Heart right ventricle (tissue), 16 donors: ENCODE results near the gene DUSP23. TPM values are rescaled to one million over a fixed set of nuclear protein-coding genes. Genes with fewer than 3 reads are reported as not detected.

Experiments
- ATAC-seq, 8 donors: fragments of 200-7000 bp; cut with Tn5 transposase; one replicate each; pipeline ENCODE4 v1.9.1; 2020; ENCODE audit warnings: mild to moderate bottlenecking in 8 of 8, moderate library complexity in 8 of 8, moderate number of reproducible peaks in 1 of 8
- DNase-seq, 2 donors: peaks; one replicate each; pipeline ENCODE4 v3.0.0-alpha.2; 2020
- H3K27ac ChIP-seq, 10 donors: fragments of 200-600 bp; sonication (generic) in 2 of 10; one replicate each; pipeline versions ENCODE4 v1.5.0 to v1.8.0; 2020 to 2022; ENCODE audit warnings: mild to moderate bottlenecking in 3 of 10
- H3K27me3 ChIP-seq, 7 donors: fragments of 200-600 bp; one replicate each; pipeline ENCODE4 v1.8.0; 2021 to 2022; ENCODE audit warnings: mild to moderate bottlenecking in 2 of 7
- H3K36me3 ChIP-seq, 9 donors: fragments of 200-600 bp; sonication (generic) in 1 of 9; one replicate each; pipeline versions ENCODE4 v1.5.0 to v1.8.0; 2020 to 2022; ENCODE audit warnings: mild to moderate bottlenecking in 2 of 9
- H3K4me1 ChIP-seq, 9 donors: fragments of 200-600 bp; sonication (generic) in 1 of 9; one replicate each; pipeline versions ENCODE4 v1.5.0 to v1.8.0; 2020 to 2022; ENCODE audit warnings: mild to moderate bottlenecking in 4 of 9
- H3K4me3 ChIP-seq, 10 donors: fragments of 200-600 bp; sonication (generic) in 2 of 10; one replicate each; pipeline versions ENCODE4 v1.5.0 to v1.8.0; 2020 to 2022; ENCODE audit warnings: mild to moderate bottlenecking in 7 of 10, moderate library complexity in 2 of 10
- H3K9me3 ChIP-seq, 11 donors: fragments of 200-600 bp in 10 of 11; sonication (generic) in 2 of 11; one replicate each; pipeline versions ENCODE4 v1.5.0 to v1.8.0; 2013 to 2022; ENCODE audit warnings: mild to moderate bottlenecking in 2 of 11, control low read depth in 1 of 11, moderate library complexity in 1 of 11
- CTCF ChIP-seq, 9 donors: fragments of 200-600 bp; sonication (generic) in 2 of 9; IDR thresholded peaks; one replicate each; pipeline versions ENCODE4 v1.5.0 to v1.8.0; 2021 to 2022; ENCODE audit warnings: antibody characterized with exemption in 9 of 9, mild to moderate bottlenecking in 5 of 9, moderate library complexity in 1 of 9
- WGBS, 2 donors: extraction: QIAGEN DNeasy Blood & Tissue Kit; methylation state at CpG; one replicate each; pipeline ENCODE4 v1.1.7; 2013; ENCODE audit warnings: inconsistent platforms in 1 of 2; 5-methylcytosine and 5-hydroxymethylcytosine counted together
- intact Hi-C, 10 donors: fragments of 100-400 bp; cut with DNase I; formaldehyde crosslinking; loops; one replicate each; pipeline versions ENCODE4 v1.11.1 to v1.14.2; 2022
- polyA plus RNA-seq, 2 donors: library from polyadenylated mRNA; stranded (reverse); fragments of 200-250 nt; gene quantifications; one replicate each; pipeline ENCODE4 v1.2.3, GENCODE V29; 2013
- total RNA-seq, 10 donors: library from RNA; stranded (reverse); fragmentation: NEBNext Ultra II Directional in 3 of 10; extraction: Animal tissue kit (Norgen Biotek cat#: 25700) in 3 of 10; gene quantifications; one replicate each; pipeline versions ENCODE4 v1.2.1 to v1.2.4, GENCODE V29; 2021 to 2023
- donor health status: Arrhythmogenic right ventricular cardiomyopathy.
- donor health status: ischemic (EF 13 %, LVEDD 7.1; RV severe dilation, severe dysfunction).
- donor health status: healthy with polysubstance abuse.
- donor health status: DM: no; HTN: yes; CAD: no.
- donor health status: DM: no; HTN: no; CAD: no.
- donor health status: ischemic (EF 25% LVEDD 6.9; RV normal size, moderate dysfunction).
- donor health status: ischemic (EF 25% LVEDD 5.7; RV mildly dilated, moderate dysfunction).
- donor health status: healthy.
- donor health status: DM: yes; HTN: yes; CAD: no.
- donor health status: Ischemic cardiomyopathy.
- donor health status: ischemic (EF 35%, LVEDD 5.7; RV mildly dilated, moderate dysfunction).
- donor health status: nonischemic (EF 11% LVEDD 7.7; RV severe dilation, severe dysfunction).
- donor health status: DM: yes; HTN: yes; CAD: no.
- donor health status: PGD.
- donor health status: ischemic (EF 29% LVEDD 5.4; RV normal size, mild dysfunction).
- donor health status: nonischemic (EF 23%, LVEDD 6.1; RV moderate dilation, normal function).

Gene DUSP23
- total and polyA plus RNA-seq, 12 donors, result 7.0 to 80.8 (median 12.2) TPM

GRCh38 chr1:159751031-159751430, 29.7 kb upstream of the DUSP23 start:
- H3K4me1 ChIP-seq, result peaks cover 0 to 27% (median 8%) of the 10 kb centered on the region in 9 donors
- no peak for DNase-seq
- H3K27me3 ChIP-seq, result no peaks in the 10 kb centered on the region
- no peak overlapping the region for H3K4me3 ChIP-seq
- peak overlapping the region in 7 of 10 donors; percentile 46 to 77 (median 69) for H3K27ac ChIP-seq
- no peaks in the 10 kb centered on the region for H3K36me3 ChIP-seq
- no peaks in the 10 kb centered on the region for H3K9me3 ChIP-seq
- TF ChIP-seq CTCF (IDR thresholded peaks at IDR 0.05), result no peak
- intact Hi-C loops, result no loop called here
- peak in 1 of 8 donors; percentile 7 for ATAC-seq

GRCh38 chr1:159752135-159752580, 28.6 kb upstream of the DUSP23 start:
- ATAC-seq (peak; percentile 61 to 92 (median 83)), DNase-seq (peak; percentile 19 to 75)
- H3K4me1 ChIP-seq, result peaks cover 0 to 23% (median 8%) of the 10 kb centered on the region in 9 donors
- no peaks in the 10 kb centered on the region for H3K27me3 ChIP-seq
- intact Hi-C loops, result no loop called here
- H3K27ac ChIP-seq, result peak overlapping the region in 8 of 10 donors; percentile 46 to 77 (median 66)
- no peaks in the 10 kb centered on the region for H3K36me3 ChIP-seq
- WGBS, 2 donors, result 57 to 72% methylated on average over 4 of the region's 4 CpGs
- H3K4me3 ChIP-seq, result no peak overlapping the region
- H3K9me3 ChIP-seq, result no peaks in the 10 kb centered on the region
- TF ChIP-seq CTCF (IDR thresholded peaks at IDR 0.05), result no peak

- Histone ChIP-seq H3K4me3 (no peak overlapping the region), H3K9me3 (no peaks in the 10 kb centered on the region), H3K4me1 (peaks cover 0 to 23% (median 8%) of the 10 kb centered on the region in 9 donors), H3K27me3 (no peaks in the 10 kb centered on the region), H3K27ac (peak overlapping the region in 6 of 10 donors; percentile 23 to 74 (median 48)), H3K36me3 (no peaks in the 10 kb centered on the region)
- 71 to 86% methylated on average over 4 of the region's 4 CpGs for WGBS, 2 donors
- ATAC-seq (no peak), DNase-seq (no peak)
- intact Hi-C loops, result no loop called here
- no peak for TF ChIP-seq CTCF (IDR thresholded peaks at IDR 0.05)
Measured at GRCh38 chr1:159753386-159753785, 27.4 kb upstream of the DUSP23 start.

GRCh38 chr1:159755451-159756007, 25.2 kb upstream of the DUSP23 start:
- no peaks in the 10 kb centered on the region for H3K27me3 ChIP-seq
- intact Hi-C loops, result no loop called here
- DNase-seq, result no peak
- H3K9me3 ChIP-seq, result no peaks in the 10 kb centered on the region
- H3K27ac ChIP-seq, result no peak overlapping the region
- ATAC-seq, result no peak
- no peak for TF ChIP-seq CTCF (IDR thresholded peaks at IDR 0.05)
- no peak overlapping the region for H3K4me3 ChIP-seq
- no peaks in the 10 kb centered on the region for H3K36me3 ChIP-seq
- 92 to 94% methylated on average over 3 of the region's 3 CpGs for WGBS, 2 donors
- peaks cover 0 to 23% (median 8%) of the 10 kb centered on the region in 9 donors for H3K4me1 ChIP-seq
